ENCODE results near the gene SSBP2.
"Not testable (repeated sequence)": the region's sequence is repeated elsewhere in the genome, so short reads cannot be mapped to it uniquely, and the experiment has no call there.

Gene SSBP2

DNA sequence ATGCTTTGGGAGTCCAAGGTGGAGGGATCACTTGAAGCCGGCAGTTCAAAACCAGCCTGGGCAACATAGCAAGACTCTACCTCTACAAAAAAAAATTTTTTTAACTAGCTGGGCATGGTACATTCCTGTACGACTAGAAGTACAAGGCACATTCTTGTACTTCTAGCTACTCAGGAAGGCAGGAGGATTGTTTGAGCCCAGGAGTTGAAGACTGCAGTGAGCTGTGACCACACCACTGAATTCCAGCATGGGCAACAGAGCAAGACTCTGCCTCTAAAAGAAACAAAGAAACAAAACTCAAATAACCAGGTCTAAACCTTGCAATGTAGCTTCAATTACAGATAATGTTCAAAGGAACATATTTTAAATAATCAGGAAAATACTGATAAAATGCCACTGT, 56.2 kb downstream of the SSBP2 start:
- peaks cover 40% of the 10 kb centered on the region for H3K36me3 Mint-ChIP-seq (ENCODE audit: low read depth)
- H3K4me1 Mint-ChIP-seq (ENCODE audit: low read depth), result peaks cover 4% of the 10 kb centered on the region
- no peak overlapping the region for H3K4me3 Mint-ChIP-seq
- H3K27me3 Mint-ChIP-seq, result no peaks in the 10 kb centered on the region
- H3K9me3 Mint-ChIP-seq, result peaks cover 28% of the 10 kb centered on the region
- H3K27ac Mint-ChIP-seq, result no peak overlapping the region

GRCh38 chr5:81688215-81688614, 62.7 kb downstream of the SSBP2 start:
- Mint-ChIP-seq H3K27me3 (no peaks in the 10 kb centered on the region), H3K4me1 (ENCODE audit: low read depth) (peaks cover 3% of the 10 kb centered on the region), H3K36me3 (ENCODE audit: low read depth) (peaks cover 51% of the 10 kb centered on the region), H3K27ac (no peak overlapping the region), H3K4me3 (no peak overlapping the region), H3K9me3 (peaks cover 42% of the 10 kb centered on the region)

DNA sequence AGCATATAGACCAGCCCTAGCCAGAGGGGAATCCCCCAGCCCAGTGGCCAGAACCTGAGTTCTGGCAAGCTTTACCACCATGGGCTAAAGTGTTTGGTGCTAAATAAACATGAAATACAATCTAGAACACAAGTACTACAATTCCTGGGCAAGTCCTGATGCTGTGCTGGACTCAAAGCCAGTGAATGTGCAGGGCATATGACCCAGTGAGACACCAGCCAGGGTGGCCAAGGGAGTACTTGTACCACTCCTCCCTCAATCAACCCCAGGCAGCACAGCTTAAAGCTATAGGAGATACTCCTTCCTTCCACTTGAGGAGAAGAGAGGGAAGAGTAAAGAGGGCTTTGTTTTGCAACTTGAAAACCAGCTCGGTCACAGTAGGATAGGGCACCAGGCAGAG, 63.6 kb downstream of the SSBP2 start:
- Mint-ChIP-seq H3K27ac (no peak overlapping the region), H3K27me3 (no peaks in the 10 kb centered on the region), H3K4me1 (ENCODE audit: low read depth) (peaks cover 4% of the 10 kb centered on the region), H3K4me3 (no peak overlapping the region), H3K9me3 (peaks cover 38% of the 10 kb centered on the region), H3K36me3 (ENCODE audit: low read depth) (peaks cover 45% of the 10 kb centered on the region)

GRCh38 chr5:81685471-81685870, 65.4 kb downstream of the SSBP2 start:
- peaks cover 23% of the 10 kb centered on the region for H3K9me3 Mint-ChIP-seq
- H3K27me3 Mint-ChIP-seq, result no peaks in the 10 kb centered on the region
- no peak overlapping the region for H3K4me3 Mint-ChIP-seq
- H3K4me1 Mint-ChIP-seq (ENCODE audit: low read depth), result peaks cover 8% of the 10 kb centered on the region
- H3K27ac Mint-ChIP-seq, result no peak overlapping the region
- peaks cover 32% of the 10 kb centered on the region for H3K36me3 Mint-ChIP-seq (ENCODE audit: low read depth)

DNA sequence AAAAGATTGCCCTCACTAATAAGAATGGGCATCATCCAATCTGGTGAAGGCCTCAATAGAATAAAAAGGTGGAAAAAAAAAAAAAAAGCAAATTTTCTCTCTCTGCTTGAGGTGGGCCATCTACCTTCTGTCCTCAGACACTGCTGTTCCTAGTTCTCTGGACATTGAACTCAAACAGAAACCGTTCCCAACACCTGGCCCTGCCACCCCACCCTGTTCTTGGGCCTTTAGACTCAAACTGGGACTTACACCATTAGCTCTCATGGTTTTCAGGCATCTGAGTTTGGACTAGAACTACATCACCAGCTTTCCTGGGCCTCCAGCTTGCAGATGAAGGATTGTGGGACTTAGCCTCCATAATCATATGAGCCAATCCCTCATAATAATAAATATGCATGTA, 71.0 kb downstream of the SSBP2 start:
- H3K27me3 Mint-ChIP-seq, result no peaks in the 10 kb centered on the region
- H3K36me3 Mint-ChIP-seq (ENCODE audit: low read depth), result peaks cover 18% of the 10 kb centered on the region
- H3K9me3 Mint-ChIP-seq, result peaks cover 4% of the 10 kb centered on the region
- H3K4me1 Mint-ChIP-seq (ENCODE audit: low read depth), result peaks cover 9% of the 10 kb centered on the region
- H3K4me3 Mint-ChIP-seq, result no peak overlapping the region
- no peak overlapping the region for H3K27ac Mint-ChIP-seq

DNA sequence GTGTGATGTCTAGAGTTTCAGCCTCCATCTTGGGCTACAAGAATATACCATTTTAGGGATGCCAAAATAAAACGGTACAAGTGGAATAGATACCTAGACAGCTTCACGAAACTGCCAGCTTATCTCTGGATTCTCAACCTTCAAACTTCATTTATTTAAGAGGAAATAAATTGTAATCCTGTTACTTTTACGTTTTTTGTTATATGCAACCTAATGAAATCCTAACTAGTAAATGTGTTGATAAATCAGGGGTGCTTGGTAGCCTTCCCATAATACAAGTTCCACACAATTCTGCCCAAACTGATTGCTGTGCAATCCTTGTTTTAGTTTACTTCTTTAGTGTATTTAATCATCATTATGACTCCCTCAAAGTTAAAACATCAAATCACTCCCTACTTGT, 75.5 kb downstream of the SSBP2 start:
- Mint-ChIP-seq H3K36me3 (ENCODE audit: low read depth) (peaks cover 8% of the 10 kb centered on the region), H3K27ac (no peak overlapping the region), H3K4me3 (no peak overlapping the region), H3K27me3 (no peaks in the 10 kb centered on the region), H3K4me1 (ENCODE audit: low read depth) (peaks cover 5% of the 10 kb centered on the region), H3K9me3 (no peaks in the 10 kb centered on the region)

DNA sequence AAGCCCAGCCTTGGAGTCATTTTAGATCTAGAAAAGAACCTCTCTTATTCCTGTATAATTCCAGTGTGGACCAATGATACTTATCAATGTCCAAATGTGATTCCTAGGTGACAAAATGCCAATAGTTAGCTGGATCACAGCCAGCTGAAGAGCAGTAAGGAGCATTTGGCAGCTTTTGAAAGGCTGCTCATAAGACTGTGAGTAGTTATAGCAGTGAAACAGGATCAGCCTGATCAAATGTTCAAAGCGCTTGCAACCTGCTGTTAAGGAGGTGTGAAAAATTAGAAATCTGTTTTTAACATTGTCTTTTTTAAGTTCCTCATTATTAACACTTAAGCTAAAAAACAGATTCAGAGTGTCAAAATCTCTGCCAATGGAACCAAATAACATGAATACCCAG, 85.1 kb downstream of the SSBP2 start:
- Mint-ChIP-seq H3K9me3 (no peaks in the 10 kb centered on the region), H3K36me3 (ENCODE audit: low read depth) (no peaks in the 10 kb centered on the region), H3K27ac (no peak overlapping the region), H3K4me1 (ENCODE audit: low read depth) (peaks cover 9% of the 10 kb centered on the region), H3K27me3 (no peaks in the 10 kb centered on the region), H3K4me3 (no peak overlapping the region)

DNA sequence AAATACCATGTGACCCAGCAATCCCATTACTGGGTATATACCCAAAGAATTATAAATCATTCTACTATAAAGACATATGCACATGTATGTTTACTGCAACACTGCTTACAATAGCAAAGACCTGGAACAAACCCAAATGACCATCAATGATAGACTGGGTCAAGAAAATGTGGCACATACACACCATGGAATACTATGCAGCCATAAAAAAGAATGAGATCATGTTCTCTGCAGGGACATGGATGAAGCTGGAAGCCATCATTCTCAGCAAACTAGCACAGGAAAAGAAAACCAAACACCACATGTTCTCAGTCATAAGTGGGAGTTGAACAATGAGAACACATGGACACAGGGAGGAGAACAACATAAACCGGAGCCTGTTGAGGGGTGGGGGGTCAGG, 90.3 kb downstream of the SSBP2 start:
- H3K36me3 Mint-ChIP-seq (ENCODE audit: low read depth); H3K27me3 Mint-ChIP-seq; H3K4me1 Mint-ChIP-seq (ENCODE audit: low read depth); H3K27ac Mint-ChIP-seq; H3K9me3 Mint-ChIP-seq; H3K4me3 Mint-ChIP-seq: not testable (repeated sequence)

DNA sequence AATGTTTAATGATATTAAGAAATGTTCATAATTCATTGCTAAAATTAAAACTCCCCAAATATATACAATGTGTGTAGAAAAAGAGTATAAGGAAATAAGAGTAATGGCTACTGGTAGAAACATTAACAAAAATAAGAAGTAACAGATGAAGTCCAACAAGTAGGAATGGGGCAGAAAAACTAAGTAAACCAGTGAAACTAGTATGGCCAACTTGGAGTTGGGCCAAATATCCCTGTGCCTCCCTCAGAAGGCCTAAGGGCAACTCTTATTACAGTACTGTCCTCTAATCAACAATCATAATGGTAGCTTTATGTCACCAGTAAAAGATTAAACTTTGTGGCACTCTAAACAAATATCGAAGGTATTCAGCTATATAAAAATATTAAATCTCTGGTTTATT, 93.5 kb downstream of the SSBP2 start:
- Mint-ChIP-seq H3K27me3 (no peaks in the 10 kb centered on the region), H3K27ac (no peak overlapping the region), H3K9me3 (no peaks in the 10 kb centered on the region), H3K4me1 (ENCODE audit: low read depth) (peaks cover 16% of the 10 kb centered on the region), H3K36me3 (ENCODE audit: low read depth) (peaks cover 12% of the 10 kb centered on the region), H3K4me3 (no peak overlapping the region)

- Mint-ChIP-seq H3K36me3 (ENCODE audit: low read depth) (peaks cover 12% of the 10 kb centered on the region), H3K27ac (no peak overlapping the region), H3K4me1 (ENCODE audit: low read depth) (peaks cover 16% of the 10 kb centered on the region), H3K4me3 (no peak overlapping the region), H3K27me3 (no peaks in the 10 kb centered on the region), H3K9me3 (no peaks in the 10 kb centered on the region)
Measured at GRCh38 chr5:81656783-81657182, 94.1 kb downstream of the SSBP2 start.

GRCh38 chr5:81650987-81651386, 99.9 kb downstream of the SSBP2 start:
- H3K27ac Mint-ChIP-seq, result no peak overlapping the region
- no peaks in the 10 kb centered on the region for H3K9me3 Mint-ChIP-seq
- H3K4me1 Mint-ChIP-seq (ENCODE audit: low read depth), result peaks cover 8% of the 10 kb centered on the region
- H3K36me3 Mint-ChIP-seq (ENCODE audit: low read depth), result peaks cover 15% of the 10 kb centered on the region
- H3K27me3 Mint-ChIP-seq, result no peaks in the 10 kb centered on the region
- H3K4me3 Mint-ChIP-seq, result no peak overlapping the region

GRCh38 chr5:81646469-81646995, 104.4 kb downstream of the SSBP2 start:
- peaks cover 2% of the 10 kb centered on the region for H3K4me1 Mint-ChIP-seq (ENCODE audit: low read depth)
- H3K27ac Mint-ChIP-seq, result no peak overlapping the region
- H3K4me3 Mint-ChIP-seq, result no peak overlapping the region

GRCh38 chr5:81642210-81642609, 108.7 kb downstream of the SSBP2 start:
- H3K36me3 Mint-ChIP-seq (ENCODE audit: low read depth), result peaks cover 8% of the 10 kb centered on the region
- H3K27me3 Mint-ChIP-seq, result no peaks in the 10 kb centered on the region
- no peak overlapping the region for H3K27ac Mint-ChIP-seq
- no peaks in the 10 kb centered on the region for H3K9me3 Mint-ChIP-seq
- no peak overlapping the region for H3K4me3 Mint-ChIP-seq
- H3K4me1 Mint-ChIP-seq (ENCODE audit: low read depth), result peaks cover 3% of the 10 kb centered on the region

More at GRCh38 chr5:81646469-81646995, 104.4 kb downstream of the SSBP2 start:
- Mint-ChIP-seq H3K9me3 (no peaks in the 10 kb centered on the region), H3K27me3 (no peaks in the 10 kb centered on the region), H3K36me3 (ENCODE audit: low read depth) (peaks cover 12% of the 10 kb centered on the region)

DNA sequence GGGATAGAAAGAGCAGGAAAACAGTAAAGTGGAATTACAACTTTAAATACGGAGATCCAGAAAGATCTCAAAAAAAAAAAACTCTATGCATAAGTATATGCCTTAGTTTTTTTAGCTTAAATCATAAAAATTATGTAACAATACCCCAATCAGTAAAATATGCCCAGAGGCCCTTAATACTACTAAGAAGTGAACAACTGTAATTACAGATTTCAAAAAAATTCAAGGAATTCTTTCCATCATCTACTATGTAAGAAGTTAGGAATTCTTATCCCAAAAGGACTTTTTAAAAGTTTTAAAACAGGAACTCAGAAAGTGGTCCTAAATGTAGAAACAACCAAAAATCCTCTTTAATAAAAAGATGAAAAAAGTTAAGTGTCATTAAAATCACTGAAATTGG, 111.3 kb downstream of the SSBP2 start:
- Mint-ChIP-seq H3K36me3 (ENCODE audit: low read depth) (peaks cover 8% of the 10 kb centered on the region), H3K4me3 (no peak overlapping the region), H3K9me3 (no peaks in the 10 kb centered on the region), H3K27ac (no peak overlapping the region), H3K4me1 (ENCODE audit: low read depth) (peaks cover 3% of the 10 kb centered on the region), H3K27me3 (no peaks in the 10 kb centered on the region)

DNA sequence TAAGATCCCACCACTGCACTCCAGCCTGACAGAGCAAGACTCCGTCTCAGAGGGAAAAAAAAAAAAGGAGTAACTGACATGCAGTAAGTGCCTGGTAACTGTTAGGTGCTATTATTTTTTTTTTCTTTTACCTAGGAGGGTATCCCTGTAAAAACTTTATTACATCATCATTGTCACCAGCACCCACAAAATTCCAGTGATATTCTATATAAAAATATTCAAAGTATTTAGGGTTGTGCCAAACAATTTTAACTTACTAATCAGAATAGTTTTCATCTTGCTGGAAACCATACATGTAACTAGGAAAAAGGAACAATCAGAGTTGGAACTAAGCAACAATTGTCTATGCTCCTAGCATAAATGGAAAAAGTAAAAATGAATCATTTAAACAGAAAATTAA, 112.4 kb downstream of the SSBP2 start:
- peaks cover 8% of the 10 kb centered on the region for H3K36me3 Mint-ChIP-seq (ENCODE audit: low read depth)
- H3K27me3 Mint-ChIP-seq, result no peaks in the 10 kb centered on the region
- no peak overlapping the region for H3K4me3 Mint-ChIP-seq
- peaks cover 3% of the 10 kb centered on the region for H3K4me1 Mint-ChIP-seq (ENCODE audit: low read depth)
- H3K27ac Mint-ChIP-seq, result no peak overlapping the region
- H3K9me3 Mint-ChIP-seq, result no peaks in the 10 kb centered on the region

- H3K27me3 Mint-ChIP-seq, result no peaks in the 10 kb centered on the region
- H3K9me3 Mint-ChIP-seq, result peaks cover 4% of the 10 kb centered on the region
- peaks cover 6% of the 10 kb centered on the region for H3K4me1 Mint-ChIP-seq (ENCODE audit: low read depth)
- no peak overlapping the region for H3K27ac Mint-ChIP-seq
- no peak overlapping the region for H3K4me3 Mint-ChIP-seq
- H3K36me3 Mint-ChIP-seq (ENCODE audit: low read depth), result peaks cover 6% of the 10 kb centered on the region
Measured at GRCh38 chr5:81633891-81634290, 117.0 kb downstream of the SSBP2 start.

Measured in stimulated activated naive CD8-positive, alpha-beta T cell treated with anti-CD3 and anti-CD28 coated beads, Interleukin-15, Interleukin-2, amounts not matched to agents 100 ng/mL and 50 ng/mL, for 24 hours (primary cell).